HL-60 (cell line): Measurements from ENCODE around the gene DDAH2.

Experiments
- GABPA ChIP-seq: IDR thresholded peaks from 2 replicates; pipeline ENCODE4 v1.6.1; 2012; ENCODE audit warnings: low read depth
- POLR2AphosphoS5 ChIP-seq: IDR thresholded peaks from 2 replicates; pipeline ENCODE4 v1.6.1; 2012; ENCODE audit warnings: low read depth
- SPI1 ChIP-seq: IDR thresholded peaks from 2 replicates; pipeline ENCODE4 v1.6.1; 2012; ENCODE audit warnings: low read depth, mild to moderate bottlenecking, borderline replicate concordance
- TF ChIP-seq, protein P1 (sequence below): IDR thresholded peaks from one replicate; pipeline ENCODE4 v1.5.1; 2011; ENCODE audit warnings: low read length, control low read depth, inconsistent platforms; ENCODE audit not compliant: insufficient read depth
- TF ChIP-seq, protein P2 (sequence below): IDR thresholded peaks from 2 replicates; pipeline ENCODE4 v1.6.1; 2012; ENCODE audit warnings: low read depth; ENCODE audit not compliant: insufficient replicate concordance

DNA sequence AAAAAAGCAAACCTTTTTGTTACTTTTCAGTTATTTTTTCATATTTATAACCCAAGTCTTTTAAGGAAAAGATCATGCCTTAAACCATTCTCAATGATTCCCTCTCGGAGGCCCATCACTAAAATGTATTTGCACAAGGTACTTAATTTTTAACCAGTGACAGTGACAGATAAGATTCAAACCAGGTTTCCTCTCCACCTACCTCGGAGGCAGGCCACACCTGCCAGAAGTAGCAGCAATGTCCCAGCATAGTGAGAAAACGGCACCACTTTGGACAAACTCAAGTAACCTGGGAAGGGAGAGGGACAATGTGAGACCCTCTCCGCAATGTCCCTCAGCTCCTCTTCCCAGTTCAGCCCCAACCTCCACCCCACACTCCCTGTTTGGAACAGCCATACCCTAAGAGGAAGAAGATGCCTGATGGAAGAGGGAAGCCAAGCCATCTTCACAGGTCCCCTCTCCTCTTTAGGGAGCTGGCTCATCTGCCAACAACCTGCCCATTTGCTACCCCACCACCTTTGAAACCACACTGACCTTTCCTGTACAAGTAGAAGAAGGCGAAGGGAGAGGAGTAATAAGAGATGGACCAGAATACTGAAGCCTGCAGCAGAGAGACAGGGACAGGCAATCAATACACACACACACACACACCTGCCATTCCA lies 28.2 kb downstream of the DDAH2 start:
- TF ChIP-seq GABPA (no peak), POLR2AphosphoS5 (no peak), SPI1 (no peak)
- TF ChIP-seq, protein P1, sequence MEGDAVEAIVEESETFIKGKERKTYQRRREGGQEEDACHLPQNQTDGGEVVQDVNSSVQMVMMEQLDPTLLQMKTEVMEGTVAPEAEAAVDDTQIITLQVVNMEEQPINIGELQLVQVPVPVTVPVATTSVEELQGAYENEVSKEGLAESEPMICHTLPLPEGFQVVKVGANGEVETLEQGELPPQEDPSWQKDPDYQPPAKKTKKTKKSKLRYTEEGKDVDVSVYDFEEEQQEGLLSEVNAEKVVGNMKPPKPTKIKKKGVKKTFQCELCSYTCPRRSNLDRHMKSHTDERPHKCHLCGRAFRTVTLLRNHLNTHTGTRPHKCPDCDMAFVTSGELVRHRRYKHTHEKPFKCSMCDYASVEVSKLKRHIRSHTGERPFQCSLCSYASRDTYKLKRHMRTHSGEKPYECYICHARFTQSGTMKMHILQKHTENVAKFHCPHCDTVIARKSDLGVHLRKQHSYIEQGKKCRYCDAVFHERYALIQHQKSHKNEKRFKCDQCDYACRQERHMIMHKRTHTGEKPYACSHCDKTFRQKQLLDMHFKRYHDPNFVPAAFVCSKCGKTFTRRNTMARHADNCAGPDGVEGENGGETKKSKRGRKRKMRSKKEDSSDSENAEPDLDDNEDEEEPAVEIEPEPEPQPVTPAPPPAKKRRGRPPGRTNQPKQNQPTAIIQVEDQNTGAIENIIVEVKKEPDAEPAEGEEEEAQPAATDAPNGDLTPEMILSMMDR, result no peak
- TF ChIP-seq, protein P2, sequence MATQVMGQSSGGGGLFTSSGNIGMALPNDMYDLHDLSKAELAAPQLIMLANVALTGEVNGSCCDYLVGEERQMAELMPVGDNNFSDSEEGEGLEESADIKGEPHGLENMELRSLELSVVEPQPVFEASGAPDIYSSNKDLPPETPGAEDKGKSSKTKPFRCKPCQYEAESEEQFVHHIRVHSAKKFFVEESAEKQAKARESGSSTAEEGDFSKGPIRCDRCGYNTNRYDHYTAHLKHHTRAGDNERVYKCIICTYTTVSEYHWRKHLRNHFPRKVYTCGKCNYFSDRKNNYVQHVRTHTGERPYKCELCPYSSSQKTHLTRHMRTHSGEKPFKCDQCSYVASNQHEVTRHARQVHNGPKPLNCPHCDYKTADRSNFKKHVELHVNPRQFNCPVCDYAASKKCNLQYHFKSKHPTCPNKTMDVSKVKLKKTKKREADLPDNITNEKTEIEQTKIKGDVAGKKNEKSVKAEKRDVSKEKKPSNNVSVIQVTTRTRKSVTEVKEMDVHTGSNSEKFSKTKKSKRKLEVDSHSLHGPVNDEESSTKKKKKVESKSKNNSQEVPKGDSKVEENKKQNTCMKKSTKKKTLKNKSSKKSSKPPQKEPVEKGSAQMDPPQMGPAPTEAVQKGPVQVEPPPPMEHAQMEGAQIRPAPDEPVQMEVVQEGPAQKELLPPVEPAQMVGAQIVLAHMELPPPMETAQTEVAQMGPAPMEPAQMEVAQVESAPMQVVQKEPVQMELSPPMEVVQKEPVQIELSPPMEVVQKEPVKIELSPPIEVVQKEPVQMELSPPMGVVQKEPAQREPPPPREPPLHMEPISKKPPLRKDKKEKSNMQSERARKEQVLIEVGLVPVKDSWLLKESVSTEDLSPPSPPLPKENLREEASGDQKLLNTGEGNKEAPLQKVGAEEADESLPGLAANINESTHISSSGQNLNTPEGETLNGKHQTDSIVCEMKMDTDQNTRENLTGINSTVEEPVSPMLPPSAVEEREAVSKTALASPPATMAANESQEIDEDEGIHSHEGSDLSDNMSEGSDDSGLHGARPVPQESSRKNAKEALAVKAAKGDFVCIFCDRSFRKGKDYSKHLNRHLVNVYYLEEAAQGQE, result no peak
